GF-D8 (cell line): ENCODE measurements around the gene NXF2B.
"Not testable (repeated sequence)": the region's sequence is repeated elsewhere in the genome, so short reads cannot be mapped to it uniquely, and the experiment has no call there.

Experiments used
- DNase-seq: peaks from one replicate; lab custom pipeline; 2025; lab: John Stamatoyannopoulos, UW

The NXF2B gene

GRCh38 chrX:102439908-102440307 lies at the start of gene NXF2B:
NXF2B (minus strand) TSS chrX:102440008; CDS start chrX:102380036, 59,972 bp downstream.
- DNase-seq, result not testable (repeated sequence)

GRCh38 chrX:102478765-102479164 lies 39.0 kb upstream of the NXF2B start:
- not testable (repeated sequence) for DNase-seq

- not testable (repeated sequence) for DNase-seq
Measured at GRCh38 chrX:102471762-102472220, 32.0 kb upstream of the NXF2B start, which contains the start of gene TCP11X2. TCP11X2 (minus strand) TSS chrX:102471812.

- DNase-seq, result not testable (repeated sequence)
Measured at GRCh38 chrX:102470215-102470614, 30.4 kb upstream of the NXF2B start.

- DNase-seq, result not testable (repeated sequence)
Measured at GRCh38 chrX:102458615-102459014, 18.8 kb upstream of the NXF2B start.

GRCh38 chrX:102414493-102414892 lies 25.3 kb downstream of the NXF2B start:
- DNase-seq, result not testable (repeated sequence)

- DNase-seq, result no peak
Measured at GRCh38 chrX:102345916-102346315, 93.9 kb downstream of the NXF2B start.

- no peak for DNase-seq
Measured at GRCh38 chrX:102341867-102342266, 97.9 kb downstream of the NXF2B start.

- DNase-seq, result no peak
Measured at GRCh38 chrX:102339312-102340298, 100.2 kb downstream of the NXF2B start.

GRCh38 chrX:102338162-102338561 lies 101.6 kb downstream of the NXF2B start:
- DNase-seq, result no peak
